Posterior cingulate gyrus (tissue), 11 donors: ENCODE results near the gene ANKHD1.

Experiments used
- DNase-seq, 10 donors: peaks; one replicate each; pipeline versions ENCODE4 v3.0.0 to v3.0.0-alpha.2; 2020 to 2021; ENCODE audit warnings: mixed read lengths in 3 of 10
- intact Hi-C: fragments of 100-400 bp; cut with DNase I; formaldehyde crosslinking; loops from one replicate; pipeline ENCODE4 v1.15.1; 2023

The ANKHD1 gene

GRCh38 chr5:140557965-140558364 is 156.3 kb downstream of the ANKHD1 start:
- DNase-seq = no peak
- intact Hi-C loops = no loop called here

- DNase-seq = no peak
- intact Hi-C loops = no loop called here
Observed at GRCh38 chr5:140558542-140558941, 156.9 kb downstream of the ANKHD1 start.

GRCh38 chr5:140560227-140560626 is 158.6 kb downstream of the ANKHD1 start:
- no peak for DNase-seq
- intact Hi-C loops = no loop called here

- DNase-seq = no peak
- intact Hi-C loops = no loop called here
Observed at GRCh38 chr5:140561753-140562523, 160.3 kb downstream of the ANKHD1 start.

DNA sequence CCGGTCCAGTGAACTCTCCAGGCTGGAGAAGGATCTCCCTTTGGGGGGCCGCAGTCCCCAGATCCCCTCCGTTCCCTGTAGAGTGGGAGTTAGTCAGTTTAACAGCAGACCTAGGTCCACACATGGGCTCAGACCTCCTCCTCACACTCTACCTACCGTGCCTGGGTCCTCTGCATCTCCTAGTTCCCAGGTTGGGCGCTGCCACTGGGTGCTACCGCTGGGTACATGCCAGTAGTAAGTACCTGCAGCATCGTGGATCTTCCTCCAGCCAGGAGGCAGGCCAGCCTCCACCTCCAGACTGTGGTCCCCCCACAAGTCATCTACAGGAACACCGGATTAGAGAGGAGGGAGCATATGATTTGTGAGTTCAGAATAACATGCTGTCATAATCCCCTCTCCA is 162.0 kb downstream of the ANKHD1 start:
- intact Hi-C loops = no loop called here
- DNase-seq = peak in 2 of 10 donors; percentile 71 to 85

- DNase-seq = peak; percentile 95 to 100 (median 97)
- intact Hi-C loops = loop anchor here (2.0 kb wide), 1 partner anchor 74 kb away; the partner anchor contains the start of gene TMCO6
Observed at GRCh38 chr5:140564196-140565023, 162.8 kb downstream of the ANKHD1 start, which contains the start of the genes APBB3 and SLC35A4. TSS of gene APBB3 (minus strand) at chr5:140564598. CDS start at chr5:140564245, 353 bp downstream. TSS of gene SLC35A4 (plus strand) at chr5:140564828. CDS start at chr5:140567170, 2,342 bp downstream.

DNA sequence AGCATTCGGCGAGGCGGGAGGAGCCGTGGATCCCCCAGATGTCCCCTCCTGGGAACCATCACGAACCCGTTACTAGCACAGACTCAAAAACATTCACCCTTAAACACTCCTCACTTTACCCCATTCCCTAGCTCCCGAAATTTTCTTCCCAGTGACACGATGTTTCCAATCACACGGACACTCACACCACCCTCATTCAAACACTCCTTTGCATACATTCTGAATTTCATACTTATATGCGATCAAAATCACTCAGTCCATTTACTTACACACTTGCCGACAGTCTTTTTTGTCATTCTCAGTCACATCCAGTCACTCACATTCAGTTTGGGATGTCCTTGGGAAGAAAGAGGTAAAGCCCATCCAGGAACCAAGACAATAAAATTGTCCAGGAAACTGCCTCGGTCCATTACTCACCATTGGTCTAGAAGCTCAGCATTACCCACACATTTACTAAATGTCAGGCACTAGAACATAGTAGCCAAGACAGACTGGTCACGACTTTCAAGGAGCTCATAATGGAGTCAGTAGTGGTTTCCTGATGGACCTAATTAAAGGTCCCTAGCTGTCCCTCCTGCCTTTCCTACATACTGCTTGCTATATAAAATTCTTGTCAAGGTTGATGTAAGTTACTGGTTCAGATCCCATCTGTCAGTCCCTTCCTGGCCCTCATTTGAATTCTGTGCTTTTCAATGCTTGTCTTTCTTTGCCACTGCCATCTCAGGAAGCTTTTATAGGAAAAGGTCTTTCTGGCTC is 163.6 kb downstream of the ANKHD1 start:
- DNase-seq = no peak
- intact Hi-C loops = loop anchor here (2.0 kb wide), 1 partner anchor 74 kb away; the partner anchor contains the start of gene TMCO6

DNA sequence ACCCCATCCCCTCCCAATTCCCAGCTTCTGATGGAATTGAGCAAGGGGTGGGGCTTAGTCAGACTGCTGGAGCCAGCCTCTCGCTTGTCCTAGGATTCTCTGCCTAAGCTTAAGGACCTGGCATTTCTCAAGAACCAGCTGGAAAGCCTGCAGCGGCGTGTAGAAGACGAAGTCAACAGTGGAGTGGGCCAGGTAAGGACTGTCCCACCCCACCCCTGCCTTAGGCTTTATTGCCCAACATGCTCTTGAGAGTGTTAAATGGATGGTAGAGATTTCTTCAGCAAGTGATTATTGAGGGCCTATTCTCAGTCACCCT is 164.1 kb downstream of the ANKHD1 start:
- no peak for DNase-seq

DNA sequence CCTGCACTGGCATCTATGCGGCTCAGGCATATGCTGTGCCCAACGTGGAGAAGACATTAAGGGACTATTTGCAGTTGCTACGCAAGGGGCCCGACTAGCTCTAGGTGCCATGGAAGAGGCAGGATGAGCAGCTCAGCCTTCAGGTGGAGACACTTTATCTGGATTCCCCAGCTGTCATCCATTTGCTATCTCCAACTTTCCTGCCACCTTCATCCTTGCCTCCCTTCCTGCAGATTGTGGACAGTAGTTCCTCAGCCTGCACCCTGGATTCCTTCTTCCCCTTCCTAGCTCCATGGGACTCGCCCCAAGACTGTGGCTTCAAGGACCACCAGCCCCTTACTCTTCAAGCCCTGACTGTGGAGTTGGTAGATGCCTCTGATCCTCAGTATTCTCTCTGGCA is 165.0 kb downstream of the ANKHD1 start:
- no peak for DNase-seq
- intact Hi-C loops = no loop called here

More for the DNA sequence above, 164.1 kb downstream of the ANKHD1 start:
- intact Hi-C loops = loop anchor here (2.0 kb wide), 1 partner anchor 73 kb away; the partner anchor contains the start of gene TMCO6

- intact Hi-C loops = no loop called here
- DNase-seq = peak in 1 of 10 donors; percentile 13
Observed at GRCh38 chr5:140567136-140567818, 165.6 kb downstream of the ANKHD1 start.

GRCh38 chr5:140567871-140568270 is 166.2 kb downstream of the ANKHD1 start:
- no peak for DNase-seq
- intact Hi-C loops = no loop called here

- intact Hi-C loops = no loop called here
- DNase-seq = no peak
Observed at GRCh38 chr5:140568443-140569063, 166.9 kb downstream of the ANKHD1 start.

GRCh38 chr5:140569197-140569596 is 167.6 kb downstream of the ANKHD1 start:
- no peak for DNase-seq
- intact Hi-C loops = no loop called here

GRCh38 chr5:140570058-140570457 is 168.4 kb downstream of the ANKHD1 start:
- intact Hi-C loops = no loop called here
- DNase-seq = no peak

GRCh38 chr5:140570488-140570887 is 168.9 kb downstream of the ANKHD1 start:
- intact Hi-C loops = no loop called here
- no peak for DNase-seq

GRCh38 chr5:140571105-140571504 is 169.5 kb downstream of the ANKHD1 start:
- intact Hi-C loops = no loop called here
- DNase-seq = no peak

- peak in 1 of 10 donors; percentile 84 for DNase-seq
- intact Hi-C loops = no loop called here
Observed at GRCh38 chr5:140573683-140574082, 172.1 kb downstream of the ANKHD1 start.

- intact Hi-C loops = no loop called here
- DNase-seq = no peak
Observed at GRCh38 chr5:140574165-140574564, 172.5 kb downstream of the ANKHD1 start.

GRCh38 chr5:140575309-140575708 is 173.7 kb downstream of the ANKHD1 start:
- intact Hi-C loops = no loop called here
- peak in 7 of 10 donors; percentile 43 to 90 (median 53) for DNase-seq

GRCh38 chr5:140576776-140577201 is 175.2 kb downstream of the ANKHD1 start:
- intact Hi-C loops = no loop called here

More at GRCh38 chr5:140576776-140577201, 175.2 kb downstream of the ANKHD1 start:
- no peak for DNase-seq
